Tibial artery (tissue), 4 donors: ENCODE data around the gene PRKAG2.
A peak's percentile ranks its signal among the peaks of the same experiment; 100 is the strongest.

Experiments used
- DNase-seq, 2 donors: peaks; one replicate each; pipeline ENCODE4 v3.0.0-alpha.2; 2019
- H3K27ac ChIP-seq, 2 donors: fragments of 200-600 bp; sonication (generic) in 1 of 2; 1 replicate in 1 of 2; 2 replicates in 1 of 2; pipeline ENCODE4 v1.5.1; 2018 to 2019; ENCODE audit warnings: mild to moderate bottlenecking in 1 of 2
- H3K27me3 ChIP-seq, 2 donors: fragments of 200-600 bp; sonication (generic) in 1 of 2; one replicate each; pipeline versions ENCODE4 v1.5.1 to v1.6.0; 2016 to 2019
- H3K36me3 ChIP-seq, 3 donors: fragments of 200-600 bp; sonication (generic) in 2 of 3; one replicate each; pipeline ENCODE4 v1.5.1; 2016 to 2019; ENCODE audit warnings: mild to moderate bottlenecking in 2 of 3
- H3K4me1 ChIP-seq, 4 donors: fragments of 200-600 bp; sonication (generic) in 2 of 4; 1 replicate in 3 of 4; 2 replicates in 1 of 4; pipeline ENCODE4 v1.5.1; 2016 to 2019
- H3K4me3 ChIP-seq, 2 donors: fragments of 200-600 bp; sonication (generic) in 1 of 2; 1 replicate in 1 of 2; 2 replicates in 1 of 2; pipeline ENCODE4 v1.5.1; 2018 to 2019; ENCODE audit warnings: mild to moderate bottlenecking in 2 of 2
- H3K9me3 ChIP-seq, 3 donors: fragments of 200-600 bp; sonication (generic) in 1 of 3; one replicate each; pipeline ENCODE4 v1.5.1; 2016 to 2019
- CTCF ChIP-seq, 2 experiments: fragments of 200-600 bp in 1 of 2; fragments of 450-650 bp in 1 of 2; IDR thresholded peaks; one replicate each; pipeline ENCODE4 v1.5.1; 2017 to 2019; ENCODE audit warnings: antibody characterized with exemption in 2 of 2, mild to moderate bottlenecking in 1 of 2, moderate library complexity in 1 of 2
- intact Hi-C: fragments of 100-400 bp; cut with DNase I; formaldehyde crosslinking; loops from one replicate; pipeline ENCODE4 v1.15.0; 2023; ENCODE audit warnings: low total_unique reads

PRKAG2 gene

GRCh38 chr7:151603951-151604350 is 273.0 kb downstream of the PRKAG2 start:
- no peaks in the 10 kb centered on the region for H3K27me3 ChIP-seq
- H3K4me1 ChIP-seq = peaks cover 0 to 40% (median 23%) of the 10 kb centered on the region in 4 donors
- no peak for DNase-seq
- no peaks in the 10 kb centered on the region for H3K9me3 ChIP-seq
- intact Hi-C loops = no loop called here
- H3K4me3 ChIP-seq = no peak overlapping the region
- H3K27ac ChIP-seq = no peak overlapping the region
- peaks cover 13 to 15% (median 13%) of the 10 kb centered on the region in 3 donors for H3K36me3 ChIP-seq
- no peak for TF ChIP-seq CTCF (IDR thresholded peaks at IDR 0.05)

GRCh38 chr7:151601521-151602305 is 275.2 kb downstream of the PRKAG2 start:
- Histone ChIP-seq H3K27me3 (no peaks in the 10 kb centered on the region), H3K4me1 (peaks cover 0 to 24% (median 21%) of the 10 kb centered on the region in 4 donors), H3K9me3 (no peaks in the 10 kb centered on the region), H3K27ac (no peak overlapping the region), H3K36me3 (peaks cover 13 to 15% (median 13%) of the 10 kb centered on the region in 3 donors), H3K4me3 (no peak overlapping the region)
- intact Hi-C loops = no loop called here
- DNase-seq = no peak
- TF ChIP-seq CTCF (IDR thresholded peaks at IDR 0.05) = no peak

- Histone ChIP-seq H3K36me3 (peaks cover 13 to 15% (median 13%) of the 10 kb centered on the region in 3 donors), H3K27ac (peak overlapping the region; percentile 41 to 67), H3K4me3 (no peak overlapping the region), H3K4me1 (peaks cover 0 to 31% (median 21%) of the 10 kb centered on the region in 4 donors), H3K27me3 (no peaks in the 10 kb centered on the region), H3K9me3 (no peaks in the 10 kb centered on the region)
- intact Hi-C loops = no loop called here
- DNase-seq = no peak
- no peak for TF ChIP-seq CTCF (IDR thresholded peaks at IDR 0.05)
Measured at GRCh38 chr7:151600331-151600730, 276.6 kb downstream of the PRKAG2 start.

GRCh38 chr7:151599401-151600227 is 277.3 kb downstream of the PRKAG2 start:
- Histone ChIP-seq H3K27me3 (no peaks in the 10 kb centered on the region), H3K4me3 (no peak overlapping the region), H3K27ac (peak overlapping the region; percentile 41 to 67), H3K9me3 (no peaks in the 10 kb centered on the region), H3K36me3 (peaks cover 11 to 16% (median 15%) of the 10 kb centered on the region in 3 donors), H3K4me1 (peaks cover 0 to 38% (median 24%) of the 10 kb centered on the region in 4 donors)
- intact Hi-C loops = no loop called here
- TF ChIP-seq CTCF (IDR thresholded peaks at IDR 0.05) = no peak
- DNase-seq = peak in 1 of 2 donors; percentile 29

- H3K4me1 ChIP-seq = peaks cover 0 to 53% (median 32%) of the 10 kb centered on the region in 4 donors
- H3K27ac ChIP-seq = no peak overlapping the region
- intact Hi-C loops = no loop called here
- no peaks in the 10 kb centered on the region for H3K9me3 ChIP-seq
- no peaks in the 10 kb centered on the region for H3K27me3 ChIP-seq
- DNase-seq = no peak
- peaks cover 0 to 14% (median 7%) of the 10 kb centered on the region in 3 donors for H3K36me3 ChIP-seq
- no peak overlapping the region for H3K4me3 ChIP-seq
- TF ChIP-seq CTCF (IDR thresholded peaks at IDR 0.05) = no peak
Measured at GRCh38 chr7:151597541-151598444, 279.1 kb downstream of the PRKAG2 start.
